Neural cell (in vitro differentiated cells): ENCODE data around the gene TPRG1L. TPM values are rescaled to one million over a fixed set of nuclear protein-coding genes. Genes with fewer than 3 reads are reported as not detected.

Experiments
- H2AFZ ChIP-seq: fragments of 200-600, 300-800 bp; sonication (generic), shearing (Covaris generic); 2 replicates; pipeline ENCODE4 v1.6.0; 2014; ENCODE audit warnings: low read depth, mild to moderate bottlenecking, antibody characterized with exemption, low read length, moderate library complexity
- H3F3A ChIP-seq: fragments of 200-600 bp; shearing (Covaris generic); 2 replicates; pipeline ENCODE4 v1.6.1; 2016; ENCODE audit warnings: mild to moderate bottlenecking, moderate library complexity, mixed read lengths, antibody characterized with exemption, low read length; ENCODE audit not compliant: insufficient read depth, poor library complexity, severe bottlenecking
- H3K27ac ChIP-seq: fragments of 200-600, 300-800 bp; sonication (generic), shearing (Covaris generic); 2 replicates; pipeline ENCODE4 v1.5.1; 2014; ENCODE audit warnings: mild to moderate bottlenecking, low read length, moderate library complexity
- H3K27me3 ChIP-seq: fragments of 300-800, 200-600 bp; sonication (generic), shearing (Covaris generic); 2 replicates; pipeline ENCODE4 v1.6.0; 2014; ENCODE audit warnings: mild to moderate bottlenecking, low read depth, low read length, moderate library complexity; ENCODE audit not compliant: insufficient read depth
- H3K36me3 ChIP-seq: fragments of 300-800, 200-600 bp; sonication (generic), shearing (Covaris generic); 2 replicates; pipeline ENCODE4 v1.5.1; 2014; ENCODE audit warnings: mild to moderate bottlenecking, antibody characterized with exemption, low read length, moderate library complexity; ENCODE audit not compliant: insufficient read depth
- H3K4me2 ChIP-seq: fragments of 300-800, 200-600 bp; sonication (generic), shearing (Covaris generic); 2 replicates; pipeline ENCODE4 v1.6.0; 2014; ENCODE audit warnings: mild to moderate bottlenecking, low read length
- H3K4me3 ChIP-seq: fragments of 300-800, 200-600 bp; sonication (generic), shearing (Covaris generic); 2 replicates; pipeline ENCODE4 v1.5.1; 2014; ENCODE audit warnings: mild to moderate bottlenecking, low read length, moderate library complexity
- H3K79me2 ChIP-seq: fragments of 200-600 bp; shearing (Covaris generic); replicated peaks from 2 replicates; pipeline ENCODE4 v1.6.0; 2014; ENCODE audit warnings: mild to moderate bottlenecking, low read length, moderate library complexity; ENCODE audit not compliant: insufficient read depth
- H3K9ac ChIP-seq: fragments of 300-800, 200-600 bp; sonication (generic), shearing (Covaris generic); 2 replicates; pipeline ENCODE4 v1.6.1; 2016; ENCODE audit warnings: mild to moderate bottlenecking, low read length, mixed read lengths
- H3K9me2 ChIP-seq: fragments of 200-600 bp; shearing (Covaris generic); 2 replicates; pipeline ENCODE4 v1.6.1; 2016; ENCODE audit warnings: mild to moderate bottlenecking, low read length, mixed read lengths; ENCODE audit not compliant: insufficient read depth
- H3K9me3 ChIP-seq: fragments of 200-600, 300-800 bp; sonication (generic), shearing (Covaris generic); 2 replicates; pipeline ENCODE4 v1.6.1; 2016; ENCODE audit warnings: mild to moderate bottlenecking, mixed run types, low read length, moderate library complexity, mixed read lengths
- H4K20me1 ChIP-seq: fragments of 200-600 bp; shearing (Covaris generic); 2 replicates; pipeline ENCODE4 v1.6.1; 2016; ENCODE audit warnings: mild to moderate bottlenecking, mixed run types; ENCODE audit not compliant: insufficient read depth
- EP300 ChIP-seq: fragments of 450-650 bp; conservative IDR thresholded peaks from 2 replicates; pipeline ENCODE4 v1.6.1; 2014; ENCODE audit warnings: antibody characterized with exemption, mild to moderate bottlenecking, moderate library complexity; ENCODE audit not compliant: poor library complexity, severe bottlenecking
- EZH2 ChIP-seq: fragments of 200-600, 300-800 bp; shearing (Covaris generic), sonication (generic); IDR thresholded peaks from 2 replicates; pipeline ENCODE4 v1.6.1; 2014; ENCODE audit warnings: antibody characterized with exemption, low read length, borderline replicate concordance, mild to moderate bottlenecking; ENCODE audit not compliant: insufficient read depth, poor library complexity, severe bottlenecking
- MXI1 ChIP-seq: fragments of 450-650 bp; conservative IDR thresholded peaks from 2 replicates; pipeline ENCODE4 v1.6.1; 2014; ENCODE audit warnings: antibody characterized with exemption, mild to moderate bottlenecking; ENCODE audit not compliant: poor library complexity, severe bottlenecking
- POLR2AphosphoS5 ChIP-seq: IDR thresholded peaks from 2 replicates; pipeline ENCODE4 v1.6.1; 2012
- RAD21 ChIP-seq: fragments of 450-650 bp; conservative IDR thresholded peaks from 2 replicates; pipeline ENCODE4 v1.6.1; 2014; ENCODE audit warnings: antibody characterized with exemption, mild to moderate bottlenecking, moderate library complexity
- SMC3 ChIP-seq: fragments of 450-650 bp; conservative IDR thresholded peaks from 2 replicates; pipeline ENCODE4 v1.6.1; 2014; ENCODE audit warnings: antibody characterized with exemption, mild to moderate bottlenecking, moderate library complexity; ENCODE audit not compliant: poor library complexity
- TAF1 ChIP-seq: IDR thresholded peaks from 2 replicates; pipeline ENCODE4 v1.6.1; 2012; ENCODE audit warnings: low read depth
- polyA plus RNA-seq: library from polyadenylated mRNA; depleted of rRNA; stranded (reverse); fragments of >200 nt; gene quantifications from 2 replicates; pipeline ENCODE4 v1.2.3, GENCODE V29; 2014
- TF ChIP-seq, protein P1 (sequence below): fragments of 450-650 bp; IDR thresholded peaks from 2 replicates; pipeline ENCODE4 v1.5.1; 2014; ENCODE audit warnings: antibody characterized with exemption, mild to moderate bottlenecking, moderate library complexity; ENCODE audit not compliant: poor library complexity, severe bottlenecking
- TF ChIP-seq, protein P2 (sequence below): IDR thresholded peaks from 2 replicates; pipeline ENCODE4 v1.6.1; 2012; ENCODE audit warnings: borderline replicate concordance

Gene TPRG1L
- polyA plus RNA-seq, 1 donor from 2014 or later = 22.4 TPM

DNA sequence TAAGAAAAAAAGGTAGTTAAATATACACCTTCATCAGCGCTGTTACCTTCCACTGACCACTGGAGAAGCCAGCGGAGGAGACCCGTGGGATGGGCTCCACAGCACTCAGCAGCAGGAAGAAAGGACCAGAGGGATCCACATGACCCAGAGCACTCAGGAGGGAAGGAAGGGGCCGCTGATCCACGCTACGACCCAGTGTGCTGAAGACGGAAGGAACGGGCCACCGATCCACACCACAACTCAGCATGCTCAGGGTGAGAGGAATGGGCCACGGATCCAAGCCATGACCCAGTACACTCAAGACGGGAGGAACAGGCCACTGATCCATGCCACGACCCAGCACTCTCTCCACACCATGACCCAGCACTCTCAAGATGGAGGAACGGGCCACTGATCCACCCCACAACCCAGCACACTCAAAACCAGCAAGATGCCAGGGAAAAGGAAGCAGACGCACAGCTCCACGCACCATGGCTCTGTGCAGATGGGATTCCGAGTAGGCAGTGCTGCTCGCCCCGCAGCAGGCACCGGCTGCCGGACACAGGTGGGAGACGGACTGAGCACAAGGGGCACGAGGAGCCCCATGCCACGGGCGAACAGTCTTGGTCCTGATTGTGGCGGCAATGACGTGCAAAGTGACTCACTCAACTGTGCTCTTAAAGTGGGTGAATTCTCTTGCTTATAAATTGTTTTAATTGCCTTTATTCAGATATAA, 16.4 kb downstream of the TPRG1L start:
- no peaks in the 10 kb centered on the region for H3K9me2 ChIP-seq
- no peaks in the 10 kb centered on the region for H3F3A ChIP-seq
- no peaks in the 10 kb centered on the region for H4K20me1 ChIP-seq
- no peak overlapping the region for H3K27ac ChIP-seq
- H3K4me3 ChIP-seq = no peak overlapping the region
- no peak overlapping the region for H3K9ac ChIP-seq
- no peaks in the 10 kb centered on the region for H3K79me2 ChIP-seq
- H3K36me3 ChIP-seq = peaks cover 7% of the 10 kb centered on the region
- no peaks in the 10 kb centered on the region for H3K9me3 ChIP-seq
- H2AFZ ChIP-seq = no peak overlapping the region
- TF ChIP-seq RAD21 (no peak), EP300 (no peak), POLR2AphosphoS5 (no peak), MXI1 (no peak), TAF1 (no peak), SMC3 (no peak), EZH2 (no peak)
- TF ChIP-seq, protein P1, sequence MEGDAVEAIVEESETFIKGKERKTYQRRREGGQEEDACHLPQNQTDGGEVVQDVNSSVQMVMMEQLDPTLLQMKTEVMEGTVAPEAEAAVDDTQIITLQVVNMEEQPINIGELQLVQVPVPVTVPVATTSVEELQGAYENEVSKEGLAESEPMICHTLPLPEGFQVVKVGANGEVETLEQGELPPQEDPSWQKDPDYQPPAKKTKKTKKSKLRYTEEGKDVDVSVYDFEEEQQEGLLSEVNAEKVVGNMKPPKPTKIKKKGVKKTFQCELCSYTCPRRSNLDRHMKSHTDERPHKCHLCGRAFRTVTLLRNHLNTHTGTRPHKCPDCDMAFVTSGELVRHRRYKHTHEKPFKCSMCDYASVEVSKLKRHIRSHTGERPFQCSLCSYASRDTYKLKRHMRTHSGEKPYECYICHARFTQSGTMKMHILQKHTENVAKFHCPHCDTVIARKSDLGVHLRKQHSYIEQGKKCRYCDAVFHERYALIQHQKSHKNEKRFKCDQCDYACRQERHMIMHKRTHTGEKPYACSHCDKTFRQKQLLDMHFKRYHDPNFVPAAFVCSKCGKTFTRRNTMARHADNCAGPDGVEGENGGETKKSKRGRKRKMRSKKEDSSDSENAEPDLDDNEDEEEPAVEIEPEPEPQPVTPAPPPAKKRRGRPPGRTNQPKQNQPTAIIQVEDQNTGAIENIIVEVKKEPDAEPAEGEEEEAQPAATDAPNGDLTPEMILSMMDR = no peak
- no peak overlapping the region for H3K4me2 ChIP-seq
- no peaks in the 10 kb centered on the region for H3K27me3 ChIP-seq

DNA sequence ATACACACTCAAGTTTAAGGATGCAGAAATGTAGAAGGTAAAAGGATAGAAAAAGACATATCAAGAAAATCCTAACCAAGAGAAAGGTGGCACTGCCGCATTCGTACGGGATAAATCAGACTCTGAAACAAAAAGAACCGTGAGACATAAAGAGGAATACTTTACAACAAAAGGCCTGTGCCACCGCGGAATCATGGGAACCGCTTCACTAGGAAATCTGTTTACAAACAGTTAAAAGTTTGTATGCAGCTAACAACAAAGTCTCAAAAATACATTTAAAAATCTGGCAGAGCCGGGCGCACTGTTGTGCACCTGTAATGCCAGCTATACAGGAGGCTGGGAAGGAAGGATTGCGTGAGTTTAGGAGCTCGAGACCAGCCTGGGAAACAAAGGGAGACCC, 17.0 kb downstream of the TPRG1L start:
- H3K9me3 ChIP-seq = no peaks in the 10 kb centered on the region
- H3K36me3 ChIP-seq = peaks cover 7% of the 10 kb centered on the region
- H3K27ac ChIP-seq = no peak overlapping the region
- H3F3A ChIP-seq = no peaks in the 10 kb centered on the region
- H3K9ac ChIP-seq = no peak overlapping the region
- H3K9me2 ChIP-seq = no peaks in the 10 kb centered on the region
- no peak overlapping the region for H2AFZ ChIP-seq
- H3K4me2 ChIP-seq = no peak overlapping the region
- H3K4me3 ChIP-seq = no peak overlapping the region
- H3K27me3 ChIP-seq = no peaks in the 10 kb centered on the region
- TF ChIP-seq, protein P2, sequence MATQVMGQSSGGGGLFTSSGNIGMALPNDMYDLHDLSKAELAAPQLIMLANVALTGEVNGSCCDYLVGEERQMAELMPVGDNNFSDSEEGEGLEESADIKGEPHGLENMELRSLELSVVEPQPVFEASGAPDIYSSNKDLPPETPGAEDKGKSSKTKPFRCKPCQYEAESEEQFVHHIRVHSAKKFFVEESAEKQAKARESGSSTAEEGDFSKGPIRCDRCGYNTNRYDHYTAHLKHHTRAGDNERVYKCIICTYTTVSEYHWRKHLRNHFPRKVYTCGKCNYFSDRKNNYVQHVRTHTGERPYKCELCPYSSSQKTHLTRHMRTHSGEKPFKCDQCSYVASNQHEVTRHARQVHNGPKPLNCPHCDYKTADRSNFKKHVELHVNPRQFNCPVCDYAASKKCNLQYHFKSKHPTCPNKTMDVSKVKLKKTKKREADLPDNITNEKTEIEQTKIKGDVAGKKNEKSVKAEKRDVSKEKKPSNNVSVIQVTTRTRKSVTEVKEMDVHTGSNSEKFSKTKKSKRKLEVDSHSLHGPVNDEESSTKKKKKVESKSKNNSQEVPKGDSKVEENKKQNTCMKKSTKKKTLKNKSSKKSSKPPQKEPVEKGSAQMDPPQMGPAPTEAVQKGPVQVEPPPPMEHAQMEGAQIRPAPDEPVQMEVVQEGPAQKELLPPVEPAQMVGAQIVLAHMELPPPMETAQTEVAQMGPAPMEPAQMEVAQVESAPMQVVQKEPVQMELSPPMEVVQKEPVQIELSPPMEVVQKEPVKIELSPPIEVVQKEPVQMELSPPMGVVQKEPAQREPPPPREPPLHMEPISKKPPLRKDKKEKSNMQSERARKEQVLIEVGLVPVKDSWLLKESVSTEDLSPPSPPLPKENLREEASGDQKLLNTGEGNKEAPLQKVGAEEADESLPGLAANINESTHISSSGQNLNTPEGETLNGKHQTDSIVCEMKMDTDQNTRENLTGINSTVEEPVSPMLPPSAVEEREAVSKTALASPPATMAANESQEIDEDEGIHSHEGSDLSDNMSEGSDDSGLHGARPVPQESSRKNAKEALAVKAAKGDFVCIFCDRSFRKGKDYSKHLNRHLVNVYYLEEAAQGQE = no peak
- TF ChIP-seq EZH2 = no peak
- no peak for TF ChIP-seq POLR2AphosphoS5
- TF ChIP-seq TAF1 = no peak
- TF ChIP-seq SMC3 = no peak
- TF ChIP-seq MXI1 = no peak
- TF ChIP-seq, protein P1 = no peak
- TF ChIP-seq RAD21 = no peak
- no peak for TF ChIP-seq EP300
- H3K79me2 ChIP-seq = no peaks in the 10 kb centered on the region
- H4K20me1 ChIP-seq = no peaks in the 10 kb centered on the region
